D721Med (cell line): Measurements from ENCODE around the gene TTC34.

Experiments used
- DNase-seq: peaks from one replicate; pipeline ENCODE4 v3.0.0; 2011; ENCODE audit warnings: low spot score; ENCODE audit not compliant: insufficient read length
- FAIRE-seq: peaks from 2 replicates; lab custom pipeline; 2011; peaks lifted over from hg19 to GRCh38; lab: Jason Lieb, UNC
- TF ChIP-seq, protein P1 (sequence below): IDR thresholded peaks from 2 replicates; pipeline ENCODE4 v1.5.1; 2012; ENCODE audit warnings: mild to moderate bottlenecking, control low read depth; ENCODE audit not compliant: insufficient read depth; ENCODE audit errors: missing control alignments

Gene TTC34

GRCh38 chr1:2588661-2589430, 212.6 kb downstream of the TTC34 start:
- DNase-seq (no peak), FAIRE-seq (no peak)

DNA sequence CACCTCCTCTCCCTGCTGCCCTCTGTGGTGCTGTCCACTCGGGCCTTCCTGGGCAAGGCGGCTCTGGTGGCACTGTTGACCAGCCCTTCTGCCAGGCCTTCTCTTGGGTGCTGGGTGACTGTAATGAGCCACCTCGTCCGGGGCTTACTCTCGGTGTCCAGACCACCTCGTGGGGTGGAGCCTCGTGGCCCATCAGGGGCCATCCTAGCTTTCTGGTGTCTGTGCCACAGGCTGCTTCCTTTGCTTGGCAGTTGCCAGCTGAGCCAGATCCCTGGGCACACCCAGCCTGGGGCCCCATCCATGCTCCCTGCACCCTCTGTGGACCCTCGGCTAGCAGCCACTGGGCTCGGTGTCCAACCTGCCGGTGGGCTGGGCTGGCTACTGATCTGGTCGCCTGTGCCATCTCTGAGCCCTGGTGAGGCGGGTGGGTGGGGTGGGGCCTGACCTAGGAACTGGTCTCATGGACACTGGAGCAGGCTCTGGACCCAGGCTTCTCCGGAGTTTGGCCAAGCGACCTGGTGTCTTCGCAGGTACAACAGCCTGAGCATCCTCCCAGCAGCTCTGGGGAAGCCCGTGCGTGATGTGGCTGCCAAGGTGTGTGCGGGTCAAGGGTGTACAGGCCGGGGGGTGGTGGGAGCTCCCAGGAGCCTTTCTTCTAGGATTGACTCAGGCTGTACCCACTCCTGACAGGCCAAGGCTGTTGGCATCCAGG, 213.5 kb downstream of the TTC34 start:
- FAIRE-seq (no peak), DNase-seq (no peak)
- TF ChIP-seq, protein P1, sequence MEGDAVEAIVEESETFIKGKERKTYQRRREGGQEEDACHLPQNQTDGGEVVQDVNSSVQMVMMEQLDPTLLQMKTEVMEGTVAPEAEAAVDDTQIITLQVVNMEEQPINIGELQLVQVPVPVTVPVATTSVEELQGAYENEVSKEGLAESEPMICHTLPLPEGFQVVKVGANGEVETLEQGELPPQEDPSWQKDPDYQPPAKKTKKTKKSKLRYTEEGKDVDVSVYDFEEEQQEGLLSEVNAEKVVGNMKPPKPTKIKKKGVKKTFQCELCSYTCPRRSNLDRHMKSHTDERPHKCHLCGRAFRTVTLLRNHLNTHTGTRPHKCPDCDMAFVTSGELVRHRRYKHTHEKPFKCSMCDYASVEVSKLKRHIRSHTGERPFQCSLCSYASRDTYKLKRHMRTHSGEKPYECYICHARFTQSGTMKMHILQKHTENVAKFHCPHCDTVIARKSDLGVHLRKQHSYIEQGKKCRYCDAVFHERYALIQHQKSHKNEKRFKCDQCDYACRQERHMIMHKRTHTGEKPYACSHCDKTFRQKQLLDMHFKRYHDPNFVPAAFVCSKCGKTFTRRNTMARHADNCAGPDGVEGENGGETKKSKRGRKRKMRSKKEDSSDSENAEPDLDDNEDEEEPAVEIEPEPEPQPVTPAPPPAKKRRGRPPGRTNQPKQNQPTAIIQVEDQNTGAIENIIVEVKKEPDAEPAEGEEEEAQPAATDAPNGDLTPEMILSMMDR, result no peak

More at GRCh38 chr1:2588661-2589430, 212.6 kb downstream of the TTC34 start:
- TF ChIP-seq, protein P1, result no peak

DNA sequence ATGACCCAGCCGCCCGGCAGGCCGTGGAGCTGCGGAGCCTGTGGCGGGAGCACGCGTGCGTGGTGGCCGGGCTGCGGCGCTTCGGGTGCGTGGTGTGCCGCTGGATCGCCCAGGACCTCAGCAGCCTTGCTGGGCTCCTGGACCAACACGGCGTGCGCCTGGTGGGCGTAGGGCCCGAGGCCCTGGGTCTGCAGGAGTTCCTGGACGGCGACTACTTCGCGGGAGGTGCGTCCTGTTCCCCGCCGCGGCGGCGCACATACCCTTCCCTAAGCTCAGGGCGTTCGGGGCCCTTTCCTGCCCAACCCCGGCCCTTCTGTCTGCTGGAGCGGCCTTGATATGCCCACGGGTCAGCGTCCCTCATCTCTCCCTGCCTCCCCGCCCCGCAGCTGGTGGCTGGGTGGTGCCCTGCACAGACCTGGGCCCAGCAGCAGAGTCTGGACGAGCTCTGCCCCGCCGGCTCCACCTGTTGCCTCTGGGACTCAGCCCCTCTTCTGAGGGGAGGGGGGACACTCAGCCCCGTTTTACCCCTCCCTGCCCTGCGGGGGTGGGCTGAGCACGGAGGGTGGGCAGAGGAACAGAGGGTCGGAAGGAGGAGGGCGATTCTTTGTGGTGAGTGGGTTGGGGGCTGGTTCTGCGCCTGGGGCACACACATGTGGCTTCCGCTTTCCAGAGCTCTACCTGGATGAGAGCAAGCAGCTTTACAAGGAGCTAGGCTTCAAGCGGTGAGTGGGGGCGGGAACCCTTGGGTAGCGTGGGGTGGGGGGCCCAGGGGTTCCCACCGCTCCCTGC, 214.2 kb downstream of the TTC34 start:
- DNase-seq (peak; percentile 36), FAIRE-seq (no peak)
- TF ChIP-seq, protein P1, result no peak

GRCh38 chr1:2586154-2587070, 215.1 kb downstream of the TTC34 start, which contains the start of gene PRXL2B:
Gene PRXL2B, plus strand, starts transcription at chr1:2586777. Its CDS starts 109 bp downstream, at chr1:2586886.
- TF ChIP-seq, protein P1, result no peak
- peak; percentile 94 for DNase-seq
- FAIRE-seq, result no peak
